HG03097 (cell line): Measurements from ENCODE around the gene LRRC4B.

Experiments used
- ATAC-seq: cut with Tn5 transposase; IDR thresholded peaks from one replicate; pipeline ENCODE4 v1.9.1; 2021; ENCODE audit not compliant: unreplicated experiment, low FRiP score

The LRRC4B gene

DNA sequence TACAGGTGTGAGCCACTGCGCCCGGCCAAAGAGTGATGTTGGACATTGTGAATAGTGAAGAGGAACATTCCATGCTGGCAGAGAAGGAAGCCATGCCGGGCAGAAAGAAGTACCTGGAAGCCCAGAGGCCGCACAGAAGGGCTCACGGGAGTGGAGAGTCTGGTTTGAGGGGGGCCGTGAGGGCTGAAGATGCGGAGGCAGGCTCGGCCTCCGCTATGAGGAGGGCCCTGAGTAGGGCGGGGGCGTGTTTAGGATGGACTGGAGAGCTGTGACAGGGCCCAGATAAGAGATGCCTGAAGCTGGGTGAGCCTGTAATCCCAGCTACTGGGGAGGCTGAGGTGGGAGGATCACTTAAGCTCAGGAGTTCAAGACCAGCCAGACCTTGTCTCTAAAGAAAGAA is 58.9 kb downstream of the LRRC4B start:
- ATAC-seq, result no peak

DNA sequence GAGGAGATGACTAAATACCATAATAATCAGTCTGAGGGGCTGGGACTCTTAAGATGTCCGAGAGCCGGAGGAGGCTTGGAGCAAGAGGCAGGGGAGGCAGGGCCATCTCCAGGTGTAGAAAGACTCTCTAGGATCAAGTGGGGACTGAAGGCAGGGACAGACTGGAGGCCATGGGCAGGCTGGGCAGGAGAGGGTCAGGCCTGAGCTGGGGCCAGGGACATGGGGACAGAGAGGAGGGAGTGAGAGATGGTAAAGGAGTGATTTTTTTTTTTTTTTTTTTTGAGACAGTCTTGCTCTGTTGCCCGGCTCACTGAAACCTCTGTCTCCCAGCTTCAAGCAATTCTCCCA is 59.4 kb downstream of the LRRC4B start:
- ATAC-seq, result no peak

DNA sequence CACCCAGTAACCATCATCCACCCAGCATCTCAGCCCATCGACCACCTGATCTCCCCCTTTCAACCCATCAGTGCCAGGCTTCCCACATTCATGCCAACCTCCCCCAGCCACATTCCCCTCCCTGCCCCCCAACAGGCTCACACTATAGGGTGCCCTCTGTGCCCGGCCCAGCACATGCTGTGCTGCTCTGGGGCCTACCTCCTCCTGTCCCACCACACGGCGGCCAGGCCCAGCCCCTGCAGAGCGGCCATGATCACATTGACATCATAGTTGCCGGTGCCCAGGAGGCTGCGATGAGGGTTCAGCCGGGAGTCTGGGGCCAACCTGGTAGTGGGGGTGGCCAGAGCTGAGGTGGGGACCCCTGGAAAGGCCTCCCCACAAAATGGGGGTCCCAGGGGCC is 60.9 kb downstream of the LRRC4B start:
- no peak for ATAC-seq

- no peak for ATAC-seq
Measured at GRCh38 chr19:50506700-50507099, 61.5 kb downstream of the LRRC4B start.

DNA sequence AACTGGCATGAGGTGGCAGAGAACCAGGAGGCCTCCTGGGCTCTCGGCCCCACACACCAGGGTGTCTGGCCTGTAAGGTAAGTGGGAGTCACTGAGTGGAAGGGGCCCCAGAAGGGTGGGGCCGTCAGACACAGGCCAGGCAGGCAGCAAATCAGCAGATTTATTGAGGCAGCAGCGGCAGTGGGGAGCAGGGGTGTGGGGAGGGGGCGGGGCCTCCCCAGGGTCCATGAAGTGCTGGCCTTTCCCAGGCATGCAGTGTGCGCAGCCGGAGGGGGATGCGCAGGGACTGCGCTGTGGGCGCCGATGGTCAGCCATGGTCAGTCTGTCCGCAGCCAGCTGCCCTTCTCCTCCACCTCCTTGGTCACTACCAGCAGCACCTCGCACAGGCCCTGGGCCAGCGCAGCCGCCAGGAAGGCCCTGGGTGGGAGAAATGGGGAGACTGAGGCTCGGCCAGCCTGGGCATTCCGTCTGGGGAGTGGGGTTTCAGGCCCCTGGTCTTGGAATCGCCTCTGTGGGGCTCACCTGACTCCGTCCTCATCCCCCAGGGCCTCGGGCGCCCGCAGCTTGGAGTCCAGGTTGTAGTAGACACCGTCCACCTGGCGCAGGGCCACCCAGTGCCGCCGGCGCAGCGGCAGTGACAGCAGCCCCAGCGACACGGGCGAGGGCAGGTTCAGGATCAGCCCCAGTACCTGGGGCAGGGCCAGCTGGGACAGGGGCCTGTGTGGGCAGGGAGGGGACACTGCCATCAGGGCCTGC is 62.2 kb downstream of the LRRC4B start:
- ATAC-seq, result no peak

- ATAC-seq, result no peak
Measured at GRCh38 chr19:50501568-50502475, 66.4 kb downstream of the LRRC4B start.

- no peak for ATAC-seq
Measured at GRCh38 chr19:50501186-50501567, 67.1 kb downstream of the LRRC4B start.

DNA sequence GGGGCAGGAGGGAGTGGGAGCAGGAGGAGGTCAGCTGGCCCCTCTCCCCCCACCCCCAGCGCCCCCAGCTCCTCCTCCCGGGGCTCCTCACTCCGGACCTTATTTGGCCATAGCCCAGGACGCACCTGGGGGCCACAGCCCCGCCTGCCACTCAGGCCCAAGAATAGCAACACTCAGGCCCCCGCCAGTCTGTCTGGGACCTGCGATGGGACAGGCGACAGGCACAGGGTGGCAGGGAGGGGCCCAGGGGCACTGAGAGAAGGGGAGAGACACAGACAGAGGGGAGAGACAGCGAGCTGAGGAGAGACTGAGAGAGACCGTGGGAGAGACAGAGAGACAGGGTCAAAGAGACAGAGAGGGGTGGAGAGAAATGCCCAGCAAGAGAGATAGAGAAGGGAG is 67.5 kb downstream of the LRRC4B start:
- no peak for ATAC-seq

DNA sequence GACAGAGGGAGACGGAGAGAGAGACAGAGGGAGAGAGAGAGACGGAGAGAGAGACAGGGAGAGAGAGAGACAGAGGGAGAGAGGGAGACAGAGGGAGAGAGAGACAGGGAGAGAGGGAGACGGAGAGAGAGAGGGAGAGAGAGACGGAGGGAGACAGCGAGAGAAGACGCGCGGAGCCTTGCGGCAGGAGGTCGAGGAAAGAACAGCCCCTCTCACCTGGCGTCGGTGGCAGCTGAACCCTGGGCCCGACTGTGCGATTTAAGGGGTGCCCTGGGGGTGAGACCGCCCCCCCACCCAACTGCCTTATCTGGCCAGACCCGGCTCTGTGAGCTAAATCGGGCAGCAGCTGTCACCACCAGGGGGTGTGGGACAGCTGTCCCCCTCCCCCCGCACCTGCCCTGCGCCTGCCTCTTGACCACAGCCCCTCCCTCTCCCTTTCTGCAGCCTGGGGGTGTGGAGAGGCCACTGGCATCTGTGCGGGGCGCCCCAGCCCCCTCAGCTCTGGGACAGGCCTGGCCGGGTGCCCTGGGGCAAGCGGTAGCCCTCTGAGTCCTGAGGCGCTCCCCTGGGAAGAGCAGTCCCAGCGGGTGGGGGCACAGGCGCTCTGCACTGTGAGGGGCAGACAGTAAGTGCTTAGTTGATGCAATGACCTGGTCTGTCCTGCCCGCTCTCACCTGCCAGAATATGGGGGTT is 68.0 kb downstream of the LRRC4B start:
- ATAC-seq, result no peak

- ATAC-seq, result no peak
Measured at GRCh38 chr19:50498219-50499056, 69.8 kb downstream of the LRRC4B start.

DNA sequence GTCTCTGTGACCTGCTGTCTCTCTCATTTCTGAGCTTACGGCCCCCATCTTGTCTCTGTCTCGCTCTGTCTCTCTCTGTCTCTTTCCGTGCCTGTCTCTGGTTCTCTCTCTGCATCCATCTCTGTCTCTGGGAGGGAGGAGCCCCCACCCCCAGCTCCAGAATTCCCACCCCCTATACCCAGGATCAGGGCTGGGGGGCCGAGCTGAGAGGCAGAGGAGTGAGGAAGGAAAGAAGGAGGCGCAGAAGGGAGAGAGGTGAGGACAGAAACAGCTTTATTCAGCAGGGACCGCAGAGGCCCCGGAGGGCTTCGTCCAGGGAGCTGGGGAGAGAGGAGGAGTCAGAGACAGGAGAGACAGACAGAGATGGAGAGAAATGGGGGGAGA is 71.2 kb downstream of the LRRC4B start:
- ATAC-seq, result no peak

- ATAC-seq, result no peak
Measured at GRCh38 chr19:50496189-50497021, 71.8 kb downstream of the LRRC4B start.

GRCh38 chr19:50495020-50495531 is 73.2 kb downstream of the LRRC4B start:
- ATAC-seq, result no peak

GRCh38 chr19:50494186-50495019 is 73.8 kb downstream of the LRRC4B start:
- ATAC-seq, result no peak

GRCh38 chr19:50493171-50493570 is 75.1 kb downstream of the LRRC4B start:
- no peak for ATAC-seq

DNA sequence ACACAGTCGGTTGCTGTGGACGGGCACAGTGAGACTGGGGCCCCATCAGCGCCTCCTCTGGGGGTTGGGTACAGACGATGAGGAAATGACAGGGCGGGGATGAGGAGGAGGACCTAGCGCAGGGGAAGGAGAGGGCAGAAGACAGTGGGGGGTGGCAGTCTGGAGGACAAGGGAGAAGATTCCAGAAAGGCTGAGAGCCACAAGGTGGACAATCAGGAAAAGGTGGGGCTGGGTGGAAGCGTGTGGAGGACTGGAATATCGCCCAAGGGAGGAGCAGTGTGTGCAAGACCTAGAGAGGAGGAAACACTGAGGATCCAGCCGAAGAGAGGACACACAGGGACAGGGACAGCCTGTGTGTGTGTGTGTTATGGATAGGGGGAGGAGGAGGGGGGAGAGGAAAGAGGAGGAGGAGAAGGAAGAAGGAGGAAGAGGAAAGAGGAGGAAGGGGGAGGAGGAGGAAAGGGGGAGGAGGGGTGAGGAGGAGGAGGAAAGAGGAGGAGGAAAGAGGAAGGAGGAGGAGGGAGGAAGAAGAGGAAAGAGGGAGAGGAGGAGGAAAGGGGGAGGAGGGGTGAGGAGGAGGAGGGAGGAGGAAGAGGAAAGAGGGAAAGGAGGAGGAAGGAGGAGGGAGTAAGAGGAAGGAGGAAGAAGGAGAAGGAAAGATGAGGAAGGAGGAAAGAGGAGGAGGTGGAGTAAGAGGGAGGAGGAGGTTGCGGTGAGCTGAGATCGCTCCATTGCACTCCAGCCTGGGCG is 75.8 kb downstream of the LRRC4B start:
- ATAC-seq, result no peak

DNA sequence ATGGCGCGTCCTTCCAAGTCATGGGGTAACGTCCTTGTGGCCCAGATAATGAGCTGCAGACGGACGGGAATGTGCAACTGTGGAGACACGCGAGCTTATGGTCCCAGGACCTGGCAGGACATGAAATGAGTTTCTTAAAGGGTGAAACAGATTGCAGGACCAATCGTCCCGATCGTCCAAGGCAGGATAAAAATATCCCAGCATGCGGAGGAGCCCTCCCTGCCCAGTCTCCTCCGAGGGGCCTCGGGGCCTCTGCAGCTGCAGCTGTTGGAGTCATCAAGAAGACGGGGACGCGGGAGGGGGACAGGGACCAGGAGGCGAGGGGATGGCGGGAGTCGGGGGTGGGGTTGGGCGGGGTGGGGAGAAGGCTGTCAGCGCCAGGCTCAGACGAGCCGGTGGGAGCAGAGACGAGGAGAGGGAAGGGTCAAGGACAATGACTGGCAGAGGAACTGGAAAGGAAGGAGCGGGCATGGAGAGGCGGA is 77.2 kb downstream of the LRRC4B start:
- ATAC-seq, result no peak

GRCh38 chr19:50490411-50490811 is 77.8 kb downstream of the LRRC4B start:
- ATAC-seq, result no peak
